Activated B cell treated with CpG ODN at 0.5 μM for 24 hours (primary cell): ENCODE results near the gene PTTG1. TPM values are rescaled to one million over a fixed set of nuclear protein-coding genes. Genes with fewer than 3 reads are reported as not detected.

Experiments used
- ATAC-seq: fragments of 200-7000 bp; cut with Tn5 transposase; one replicate; pipeline ENCODE4 v1.10.0; 2021; ENCODE audit warnings: low read depth, mild to moderate bottlenecking, moderate library complexity
- CTCF ChIA-PET: fragments of 350-600 bp; sonication (Branson Sonifier 250); formaldehyde crosslinking; loops from one replicate; lab custom pipeline; 2021; ENCODE audit warnings: antibody characterized with exemption; lab: Charles Lee
- POLR2A ChIA-PET: fragments of 350-600 bp; sonication (Branson Sonifier 250); formaldehyde crosslinking; loops from one replicate; lab custom pipeline; 2021; ENCODE audit warnings: antibody characterized with exemption; lab: Charles Lee
- DNase-seq: peaks from one replicate; pipeline ENCODE4 v3.0.0; 2022
- H3K27ac Mint-ChIP-seq: one replicate; pipeline ENCODE4 v1.8.0; 2020; ENCODE audit warnings: mixed read lengths
- H3K27me3 Mint-ChIP-seq: one replicate; pipeline ENCODE4 v1.8.0; 2021; ENCODE audit warnings: mixed read lengths
- H3K36me3 Mint-ChIP-seq: one replicate; pipeline ENCODE4 v1.8.0; 2021; ENCODE audit warnings: low read depth, mixed read lengths
- H3K4me1 Mint-ChIP-seq: one replicate; pipeline ENCODE4 v1.8.0; 2021; ENCODE audit warnings: mixed read lengths
- H3K4me3 Mint-ChIP-seq: one replicate; pipeline ENCODE4 v1.8.0; 2020; ENCODE audit warnings: mild to moderate bottlenecking, mixed read lengths
- H3K9me3 Mint-ChIP-seq: one replicate; pipeline ENCODE4 v1.8.0; 2020; ENCODE audit warnings: mixed read lengths
- intact Hi-C: fragments of 100-400 bp; cut with micrococcal nuclease; formaldehyde crosslinking; loops from one replicate; pipeline ENCODE4 v1.15.1; 2024
- total RNA-seq: library from RNA; stranded (reverse); gene quantifications from 2 replicates; pipeline ENCODE4 v1.2.3, GENCODE V29; 2022
- TF ChIP-seq, protein P1 (sequence below): fragments of 200-600 bp; IDR thresholded peaks from one replicate; pipeline ENCODE4 v1.8.0; 2022; ENCODE audit warnings: antibody characterized with exemption, mild to moderate bottlenecking

PTTG1 gene
- total RNA-seq, 1 donor from 2014 or later, result 16.8 TPM

DNA sequence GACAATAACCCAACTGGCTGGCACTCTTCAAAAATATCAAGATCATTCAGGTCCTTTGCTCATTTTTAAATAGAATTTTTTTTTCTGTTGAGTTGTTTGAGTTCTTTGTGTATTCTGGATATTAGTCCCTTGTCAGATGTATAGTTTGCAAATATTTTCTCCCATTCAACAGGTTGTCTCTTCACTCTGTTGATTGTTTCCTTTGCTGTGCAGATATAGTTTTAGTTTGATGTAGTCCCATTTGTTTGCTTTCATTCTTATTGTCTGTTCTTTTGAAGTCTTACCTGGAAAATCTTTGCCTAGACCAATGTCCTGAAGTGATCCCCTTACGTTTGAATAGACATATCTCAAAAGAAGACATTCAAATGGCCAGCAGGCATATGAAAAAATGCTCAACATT is 22.8 kb downstream of the PTTG1 start:
- no peak for ATAC-seq
- Mint-ChIP-seq H3K4me3 (no peak overlapping the region), H3K36me3 (no peaks in the 10 kb centered on the region), H3K27ac (no peak overlapping the region), H3K4me1 (peaks cover 22% of the 10 kb centered on the region), H3K27me3 (no peaks in the 10 kb centered on the region), H3K9me3 (no peaks in the 10 kb centered on the region)
- ChIA-PET CTCF (interaction anchor here (0.9 kb wide), 1 partner anchor 13 kb away, joined by 3 read pairs; no protein-coding TSS in a partner anchor), POLR2A (interaction anchor here (0.8 to 7.7 kb wide), 2 partner anchors 25 kb away, joined by 3 to 154 read pairs; partner anchors contain the start of gene SLU7)
- DNase-seq, result no peak
- intact Hi-C loops, result no loop called here
- TF ChIP-seq, protein P1, sequence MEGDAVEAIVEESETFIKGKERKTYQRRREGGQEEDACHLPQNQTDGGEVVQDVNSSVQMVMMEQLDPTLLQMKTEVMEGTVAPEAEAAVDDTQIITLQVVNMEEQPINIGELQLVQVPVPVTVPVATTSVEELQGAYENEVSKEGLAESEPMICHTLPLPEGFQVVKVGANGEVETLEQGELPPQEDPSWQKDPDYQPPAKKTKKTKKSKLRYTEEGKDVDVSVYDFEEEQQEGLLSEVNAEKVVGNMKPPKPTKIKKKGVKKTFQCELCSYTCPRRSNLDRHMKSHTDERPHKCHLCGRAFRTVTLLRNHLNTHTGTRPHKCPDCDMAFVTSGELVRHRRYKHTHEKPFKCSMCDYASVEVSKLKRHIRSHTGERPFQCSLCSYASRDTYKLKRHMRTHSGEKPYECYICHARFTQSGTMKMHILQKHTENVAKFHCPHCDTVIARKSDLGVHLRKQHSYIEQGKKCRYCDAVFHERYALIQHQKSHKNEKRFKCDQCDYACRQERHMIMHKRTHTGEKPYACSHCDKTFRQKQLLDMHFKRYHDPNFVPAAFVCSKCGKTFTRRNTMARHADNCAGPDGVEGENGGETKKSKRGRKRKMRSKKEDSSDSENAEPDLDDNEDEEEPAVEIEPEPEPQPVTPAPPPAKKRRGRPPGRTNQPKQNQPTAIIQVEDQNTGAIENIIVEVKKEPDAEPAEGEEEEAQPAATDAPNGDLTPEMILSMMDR, result no peak

DNA sequence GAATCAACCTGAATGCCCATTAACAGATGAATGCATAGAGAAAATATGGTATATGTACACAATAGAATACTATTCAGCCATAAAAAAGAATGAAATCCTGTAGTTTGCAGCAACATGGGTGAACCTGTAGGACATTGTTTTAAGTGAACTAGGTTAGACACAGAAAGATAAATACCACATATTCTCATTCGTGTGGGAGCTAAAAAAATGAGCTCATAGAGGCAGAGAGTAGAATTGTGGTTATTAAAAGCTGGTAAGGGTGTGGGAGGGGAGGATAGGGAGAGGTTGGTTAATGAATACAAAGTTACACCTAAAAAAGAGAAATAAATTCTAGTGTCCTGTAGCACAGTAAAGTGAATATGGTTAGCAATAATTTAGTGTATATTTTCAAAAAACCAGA is 23.5 kb downstream of the PTTG1 start:
- ChIA-PET POLR2A (interaction anchor here (0.9 kb wide), 1 partner anchor 23 kb away, joined by 4 read pairs; no protein-coding TSS in a partner anchor), CTCF (no interaction called here)
- intact Hi-C loops, result no loop called here
- DNase-seq (no peak), ATAC-seq (no peak)
- Mint-ChIP-seq H3K4me3 (no peak overlapping the region), H3K4me1 (peaks cover 19% of the 10 kb centered on the region), H3K9me3 (no peaks in the 10 kb centered on the region), H3K27ac (no peak overlapping the region), H3K36me3 (no peaks in the 10 kb centered on the region), H3K27me3 (no peaks in the 10 kb centered on the region)
- TF ChIP-seq, protein P1, result no peak

DNA sequence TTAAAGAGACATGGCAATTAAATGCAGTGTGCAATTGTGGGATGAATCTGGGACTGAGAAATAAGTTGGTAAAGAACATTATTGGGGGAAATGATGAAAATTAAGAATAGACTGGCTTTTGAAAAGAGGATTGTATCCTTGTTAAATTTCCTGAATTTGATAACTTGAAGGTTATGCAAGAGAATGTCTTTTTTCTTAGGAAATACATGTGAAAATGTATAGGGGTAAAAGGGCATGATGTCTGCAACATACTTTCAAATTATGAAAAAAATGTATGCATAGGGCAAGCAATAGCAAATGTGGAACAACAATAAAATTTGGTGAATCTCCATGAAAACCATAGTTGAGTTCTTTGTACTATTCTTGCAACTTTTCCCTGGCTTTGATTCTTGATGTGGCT is 24.1 kb downstream of the PTTG1 start:
- CTCF ChIA-PET, result no interaction called here

DNA sequence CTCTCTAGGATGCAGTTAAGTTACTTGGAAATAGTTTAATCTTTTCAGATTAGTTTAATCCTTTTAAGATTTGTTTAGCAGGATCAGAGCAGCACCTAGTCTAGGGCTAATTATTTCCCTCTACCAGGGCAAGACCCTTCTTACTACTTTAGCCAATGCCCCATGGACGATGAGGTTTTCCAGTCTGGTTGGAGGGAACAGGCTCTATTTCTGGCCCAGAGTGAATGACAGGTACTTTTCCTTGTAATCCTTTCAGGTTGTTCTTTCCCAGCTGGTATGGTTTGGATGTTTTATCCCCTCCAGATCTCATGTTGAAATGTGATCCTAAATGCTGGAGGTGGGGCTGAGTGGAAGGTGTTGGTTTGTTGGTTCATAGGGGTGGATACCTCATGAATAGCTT is 27.2 kb downstream of the PTTG1 start:
- DNase-seq (no peak), ATAC-seq (no peak)
- Mint-ChIP-seq H3K27me3 (no peaks in the 10 kb centered on the region), H3K27ac (no peak overlapping the region), H3K4me3 (no peak overlapping the region), H3K36me3 (no peaks in the 10 kb centered on the region), H3K9me3 (no peaks in the 10 kb centered on the region), H3K4me1 (peaks cover 24% of the 10 kb centered on the region)
- TF ChIP-seq, protein P1, result no peak
- POLR2A ChIA-PET, result interaction anchor here (0.6 to 0.7 kb wide), 2 partner anchors 19 to 57 kb away, joined by 3 to 6 read pairs; no protein-coding TSS in a partner anchor
- intact Hi-C loops, result no loop called here
- CTCF ChIA-PET, result interaction anchor here (0.7 kb wide), 3 partner anchors 9 to 26 kb away, joined by 3 to 4 read pairs (median 4); no protein-coding TSS in a partner anchor

More for the DNA sequence above, 24.1 kb downstream of the PTTG1 start:
- ATAC-seq (no peak), DNase-seq (no peak)
- Mint-ChIP-seq H3K36me3 (no peaks in the 10 kb centered on the region), H3K4me3 (no peak overlapping the region), H3K4me1 (peaks cover 23% of the 10 kb centered on the region), H3K9me3 (no peaks in the 10 kb centered on the region), H3K27ac (no peak overlapping the region), H3K27me3 (no peaks in the 10 kb centered on the region)
- POLR2A ChIA-PET, result interaction anchor here (0.9 kb wide), 1 partner anchor 22 kb away, joined by 4 read pairs; no protein-coding TSS in a partner anchor
- TF ChIP-seq, protein P1, result no peak
- intact Hi-C loops, result no loop called here

DNA sequence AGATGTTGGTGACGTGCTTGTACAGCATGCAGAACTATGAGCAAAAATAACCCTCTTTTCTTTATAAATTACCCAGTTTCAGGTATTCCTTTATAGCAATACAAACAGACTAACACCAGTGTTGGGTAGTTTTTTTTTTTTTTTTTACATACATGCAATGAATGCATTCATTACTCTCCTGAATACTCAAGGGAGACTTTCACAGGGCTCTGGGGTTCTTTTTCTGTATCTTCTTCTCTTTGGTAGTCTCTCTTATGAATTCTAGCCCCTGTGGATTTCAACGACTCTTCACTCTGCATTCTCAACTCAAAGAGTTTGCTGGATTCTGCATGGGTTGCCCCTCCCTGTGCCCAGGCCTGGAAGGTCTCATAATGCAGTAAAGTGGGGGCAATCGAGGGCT is 27.8 kb downstream of the PTTG1 start:
- Mint-ChIP-seq H3K27ac (no peak overlapping the region), H3K4me1 (peaks cover 28% of the 10 kb centered on the region), H3K9me3 (no peaks in the 10 kb centered on the region), H3K4me3 (no peak overlapping the region), H3K36me3 (no peaks in the 10 kb centered on the region), H3K27me3 (peaks cover 3% of the 10 kb centered on the region)
- no peak for ATAC-seq
- no peak for DNase-seq
- TF ChIP-seq, protein P1, result no peak
- POLR2A ChIA-PET, result no interaction called here
- CTCF ChIA-PET, result interaction anchor here (0.7 kb wide), 2 partner anchors 10 to 25 kb away, joined by 3 to 4 read pairs; no protein-coding TSS in a partner anchor
- intact Hi-C loops, result no loop called here
